HepG2 (cell line): Measurements from ENCODE around the gene FGD5. TPM values are rescaled to one million over a fixed set of nuclear protein-coding genes. Genes with fewer than 3 reads are reported as not detected.

Source experiments
- ATAC-seq: fragments of 200-7000 bp; cut with Tn5 transposase; 3 replicates; pipeline ENCODE4 v1.9.1; 2020; ENCODE audit warnings: mild to moderate bottlenecking, moderate library complexity
- BruUV-seq: library from RNA; stranded (reverse); fragments of 400-500 nt; replicated peaks from 2 replicates; lab custom pipeline; 2021; lab: Mats Ljungman, UMichigan
- CTCF ChIA-PET: fragments of 300-600 bp; formaldehyde crosslinking; extraction: SDS; loops from one replicate; lab custom pipeline; 2021; ENCODE audit warnings: low total read pairs, inconsistent platforms, low intra/inter-chr PET ratio; lab: Yijun Ruan, JAX
- POLR2A ChIA-PET: fragments of 350-600 bp; sonication (Branson Sonifier 250); formaldehyde crosslinking; loops from one replicate; lab custom pipeline; 2020; ENCODE audit warnings: antibody characterized with exemption, inconsistent platforms; lab: Yijun Ruan, JAX
- DNase-seq: peaks from one replicate; pipeline ENCODE4 v3.0.0-alpha.2; 2015; ENCODE audit warnings: low spot score
- FAIRE-seq: peaks from 3 replicates; lab custom pipeline; 2011; peaks lifted over from hg19 to GRCh38; lab: Jason Lieb, UNC
- H2AFZ ChIP-seq: one replicate; pipeline ENCODE4 v1.6.1; 2011; ENCODE audit warnings: low read length, inconsistent platforms
- H3K27ac ChIP-seq: fragments of 300-600 bp; 3 replicates; pipeline ENCODE4 v1.8.0; 2011; ENCODE audit warnings: mixed run types, mild to moderate bottlenecking, mixed read lengths, low read length, inconsistent platforms; ENCODE audit not compliant: insufficient read depth; ENCODE audit errors: extremely low read length
- H3K27me3 ChIP-seq, 2 experiments: fragments of 200-600 bp in 1 of 2; 2 replicates in 1 of 2; 3 replicates in 1 of 2; pipeline versions ENCODE4 v1.6.0 to v1.8.0; 2011; ENCODE audit warnings: low read length in 2 of 2, mild to moderate bottlenecking in 2 of 2, moderate library complexity in 2 of 2, inconsistent platforms in 1 of 2; ENCODE audit not compliant: insufficient read depth in 2 of 2, control insufficient read depth in 1 of 2
- H3K36me3 ChIP-seq, 2 experiments: fragments of 200-600 bp in 1 of 2; replicated peaks in 1 of 2; 2 replicates in 1 of 2; 3 replicates in 1 of 2; pipeline versions ENCODE4 v1.5.1 to v1.8.0; 2011; ENCODE audit warnings: low read length in 2 of 2, inconsistent platforms in 1 of 2; ENCODE audit not compliant: insufficient read depth in 2 of 2, control insufficient read depth in 1 of 2
- H3K4me1 ChIP-seq: 2 replicates; pipeline ENCODE4 v1.5.1; 2012; ENCODE audit warnings: low read length, inconsistent platforms; ENCODE audit not compliant: insufficient read depth
- H3K4me2 ChIP-seq: 2 replicates; pipeline ENCODE4 v1.6.0; 2011; ENCODE audit warnings: low read depth, low read length, inconsistent platforms
- H3K4me3 ChIP-seq, 3 experiments: fragments of 200-600 bp in 1 of 3; sonication (generic), shearing (Covaris generic) in 1 of 3; replicated peaks in 1 of 3; 2 replicates each; pipeline ENCODE4 v1.5.1; 2011 to 2016; ENCODE audit warnings: low read length in 3 of 3, inconsistent platforms in 2 of 3, low read depth in 2 of 3, mild to moderate bottlenecking in 2 of 3, control low read depth in 1 of 3, mixed read lengths in 1 of 3; ENCODE audit not compliant: insufficient read depth in 1 of 3
- H3K79me2 ChIP-seq: one replicate; pipeline ENCODE4 v1.6.1; 2011; ENCODE audit warnings: low read length, inconsistent platforms; ENCODE audit not compliant: insufficient read depth
- H3K9ac ChIP-seq: 2 replicates; pipeline ENCODE4 v1.6.0; 2011; ENCODE audit warnings: mild to moderate bottlenecking, low read depth, low read length, inconsistent platforms; ENCODE audit not compliant: insufficient read depth
- H3K9me3 ChIP-seq: 2 replicates; pipeline ENCODE4 v1.5.1; 2012; ENCODE audit warnings: mild to moderate bottlenecking, low read length
- H4K20me1 ChIP-seq: 2 replicates; pipeline ENCODE4 v1.6.0; 2011; ENCODE audit warnings: inconsistent platforms, mild to moderate bottlenecking, low read length, moderate library complexity; ENCODE audit not compliant: insufficient read depth
- FLYWCH1 ChIP-seq: sonication (generic); formaldehyde crosslinking; IDR thresholded peaks from 2 replicates; pipeline ENCODE4 v1.8.1; 2023; ENCODE audit warnings: mild to moderate bottlenecking, missing genetic modification reagents
- MAZ ChIP-seq, 2 experiments: sonication (generic) in 1 of 2; formaldehyde crosslinking in 1 of 2; IDR thresholded peaks; 2 replicates each; pipeline versions ENCODE4 v1.5.0 to v1.6.1; 2012 to 2020; ENCODE audit warnings: low read depth in 2 of 2, mild to moderate bottlenecking in 2 of 2, borderline replicate concordance in 1 of 2, improper control_type of control experiment in 1 of 2, low read length in 1 of 2, missing genetic modification reagents in 1 of 2, moderate library complexity in 1 of 2
- WGBS: methylation state at CpG from one replicate; pipeline ENCODE4 v1.1.6; 2017; ENCODE audit warnings: low lambda C conversion rate; 5-methylcytosine and 5-hydroxymethylcytosine counted together
- in situ Hi-C: cut with HindIII; loops from 2 replicates; pipeline ENCODE4 v1.10.0; 2017; ENCODE audit warnings: low pct_unique_long_range_greater_than_20kb; ENCODE audit not compliant: extremely low pct_ligation_motif_present
- intact Hi-C: fragments of 100-400 bp; cut with micrococcal nuclease; formaldehyde crosslinking; loops from one replicate; pipeline ENCODE4 v1.10.0; 2022; ENCODE audit not compliant: unreplicated experiment
- polyA plus RNA-seq, 8 experiments: library from polyadenylated mRNA; depleted of rRNA in 3 of 8; stranded (reverse) in 7 of 8; unstranded in 1 of 8; fragments of >200 nt; fragmentation: Illumina TruSeq in 4 of 8; extraction: Trizol in 4 of 8; gene quantifications; 2 replicates each; pipeline versions ENCODE4 v1.2.1 to v1.2.3, GENCODE V29; 2011 to 2016; ENCODE audit warnings: low read depth in 4 of 8, missing spikeins in 1 of 8, mixed read lengths in 1 of 8; ENCODE audit not compliant: insufficient read depth in 1 of 8
- total RNA-seq, 5 experiments: library from RNA; depleted of rRNA; stranded (reverse); fragments of >200 nt; fragmentation: Illumina TruSeq; extraction: Trizol; gene quantifications; 2 replicates each; pipeline ENCODE4 v1.2.3, GENCODE V29; 2016; ENCODE audit warnings: low read depth in 1 of 5
- TF ChIP-seq, protein P1 (sequence below): sonication (generic); formaldehyde crosslinking; IDR thresholded peaks from 2 replicates; pipeline ENCODE4 v1.4.0; 2020; ENCODE audit warnings: missing genetic modification reagents, mild to moderate bottlenecking, borderline replicate concordance
- TF ChIP-seq, protein P2 (sequence below): sonication (generic); formaldehyde crosslinking; IDR thresholded peaks from 2 replicates; pipeline ENCODE4 v1.5.0; 2020; ENCODE audit warnings: mild to moderate bottlenecking, missing genetic modification reagents

The FGD5 gene
- total and polyA plus RNA-seq, 2 of the 13 experiments (the other 11 are each of a cell fraction or from before 2014, with no cell fraction given), result 0.17 TPM; not detected in 1

DNA sequence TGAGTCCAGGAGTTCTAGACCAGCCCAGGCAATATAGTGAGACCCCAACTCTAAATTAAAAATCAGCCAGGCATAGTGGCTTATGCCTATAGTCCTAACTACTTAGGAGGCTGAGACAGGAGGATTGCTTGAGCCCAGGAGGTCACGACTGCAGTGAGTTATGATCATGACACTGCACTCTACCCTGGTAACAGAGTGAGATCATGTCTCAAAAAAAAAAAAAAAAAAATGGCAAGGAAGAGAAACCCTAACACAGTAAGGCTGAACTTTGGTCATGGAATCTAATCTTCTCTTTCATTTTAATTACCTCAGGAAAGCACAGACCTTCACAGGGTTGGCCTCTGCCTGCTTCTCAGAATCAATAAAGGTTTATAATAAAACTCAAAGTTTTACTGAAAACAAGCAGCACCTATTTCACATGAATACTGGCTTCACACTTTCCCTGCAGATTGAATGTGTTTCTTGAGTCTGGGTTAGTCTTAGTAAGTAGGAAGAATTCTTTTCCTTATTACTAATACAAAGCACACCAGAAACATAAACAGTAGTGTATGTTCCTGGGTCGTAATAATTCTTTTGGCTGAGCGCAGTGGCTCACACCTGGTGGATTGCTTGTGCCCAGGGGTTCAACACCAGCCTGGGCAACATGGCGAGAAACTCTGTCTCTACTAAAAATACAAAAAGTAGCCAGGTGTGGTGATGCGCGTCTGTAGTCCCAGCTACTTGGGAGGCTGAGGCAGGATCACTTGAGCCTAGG, 117.0 kb downstream of the FGD5 start:
- H3K27ac ChIP-seq, result no peak overlapping the region
- no peak overlapping the region for H3K9ac ChIP-seq
- no peak for DNase-seq
- in situ Hi-C loops, result no loop called here
- 55% methylated on average over 6 of the region's 6 CpGs for WGBS
- H3K79me2 ChIP-seq, result no peaks in the 10 kb centered on the region
- ATAC-seq, result peak; percentile 31
- H2AFZ ChIP-seq, result no peak overlapping the region
- no peaks in the 10 kb centered on the region for H3K27me3 ChIP-seq
- H3K36me3 ChIP-seq, result no peaks in the 10 kb centered on the region
- no peaks in the 10 kb centered on the region for H4K20me1 ChIP-seq
- no peak for FAIRE-seq
- peak overlapping the region; percentile 16; the same call in 1 of the 2 replicates for H3K4me2 ChIP-seq
- H3K9me3 ChIP-seq, result no peaks in the 10 kb centered on the region
- intact Hi-C loops, result no loop called here
- ChIA-PET CTCF (no interaction called here), POLR2A (no interaction called here)
- TF ChIP-seq MAZ (IDR thresholded peaks at IDR 0.05; ENCODE audit: borderline replicate concordance, low read depth, low read length) (no peak), MAZ (CRISPR knock-in tag; IDR thresholded peaks at IDR 0.05; ENCODE audit: low read depth) (no peak), FLYWCH1 (CRISPR knock-in tag) (no peak)
- TF ChIP-seq, protein P1, sequence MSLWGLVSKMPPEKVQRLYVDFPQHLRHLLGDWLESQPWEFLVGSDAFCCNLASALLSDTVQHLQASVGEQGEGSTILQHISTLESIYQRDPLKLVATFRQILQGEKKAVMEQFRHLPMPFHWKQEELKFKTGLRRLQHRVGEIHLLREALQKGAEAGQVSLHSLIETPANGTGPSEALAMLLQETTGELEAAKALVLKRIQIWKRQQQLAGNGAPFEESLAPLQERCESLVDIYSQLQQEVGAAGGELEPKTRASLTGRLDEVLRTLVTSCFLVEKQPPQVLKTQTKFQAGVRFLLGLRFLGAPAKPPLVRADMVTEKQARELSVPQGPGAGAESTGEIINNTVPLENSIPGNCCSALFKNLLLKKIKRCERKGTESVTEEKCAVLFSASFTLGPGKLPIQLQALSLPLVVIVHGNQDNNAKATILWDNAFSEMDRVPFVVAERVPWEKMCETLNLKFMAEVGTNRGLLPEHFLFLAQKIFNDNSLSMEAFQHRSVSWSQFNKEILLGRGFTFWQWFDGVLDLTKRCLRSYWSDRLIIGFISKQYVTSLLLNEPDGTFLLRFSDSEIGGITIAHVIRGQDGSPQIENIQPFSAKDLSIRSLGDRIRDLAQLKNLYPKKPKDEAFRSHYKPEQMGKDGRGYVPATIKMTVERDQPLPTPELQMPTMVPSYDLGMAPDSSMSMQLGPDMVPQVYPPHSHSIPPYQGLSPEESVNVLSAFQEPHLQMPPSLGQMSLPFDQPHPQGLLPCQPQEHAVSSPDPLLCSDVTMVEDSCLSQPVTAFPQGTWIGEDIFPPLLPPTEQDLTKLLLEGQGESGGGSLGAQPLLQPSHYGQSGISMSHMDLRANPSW (CRISPR knock-in tag), result no peak
- TF ChIP-seq, protein P2, sequence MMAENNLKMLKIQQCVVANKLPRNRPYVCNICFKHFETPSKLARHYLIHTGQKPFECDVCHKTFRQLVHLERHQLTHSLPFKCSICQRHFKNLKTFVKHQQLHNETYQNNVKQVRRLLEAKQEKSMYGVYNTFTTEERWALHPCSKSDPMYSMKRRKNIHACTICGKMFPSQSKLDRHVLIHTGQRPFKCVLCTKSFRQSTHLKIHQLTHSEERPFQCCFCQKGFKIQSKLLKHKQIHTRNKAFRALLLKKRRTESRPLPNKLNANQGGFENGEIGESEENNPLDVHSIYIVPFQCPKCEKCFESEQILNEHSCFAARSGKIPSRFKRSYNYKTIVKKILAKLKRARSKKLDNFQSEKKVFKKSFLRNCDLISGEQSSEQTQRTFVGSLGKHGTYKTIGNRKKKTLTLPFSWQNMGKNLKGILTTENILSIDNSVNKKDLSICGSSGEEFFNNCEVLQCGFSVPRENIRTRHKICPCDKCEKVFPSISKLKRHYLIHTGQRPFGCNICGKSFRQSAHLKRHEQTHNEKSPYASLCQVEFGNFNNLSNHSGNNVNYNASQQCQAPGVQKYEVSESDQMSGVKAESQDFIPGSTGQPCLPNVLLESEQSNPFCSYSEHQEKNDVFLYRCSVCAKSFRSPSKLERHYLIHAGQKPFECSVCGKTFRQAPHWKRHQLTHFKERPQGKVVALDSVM, result peak; percentile 89
- peaks cover 44% of the 10 kb centered on the region for H3K4me1 ChIP-seq
- H3K4me3 ChIP-seq, result no peak overlapping the region
- no TSS peak for BruUV-seq
